Heart left ventricle (tissue), 16 donors: ENCODE results near the gene ABCG5. TPM values are rescaled to one million over a fixed set of nuclear protein-coding genes. Genes with fewer than 3 reads are reported as not detected.

Experiments
- ATAC-seq, 4 donors: fragments of 200-7000 bp; cut with Tn5 transposase; one replicate each; pipeline ENCODE4 v1.9.1; 2020 to 2022; ENCODE audit warnings: moderate library complexity in 4 of 4, mild to moderate bottlenecking in 3 of 4, moderate number of reproducible peaks in 1 of 4
- DNase-seq, 5 donors: peaks; one replicate each; pipeline ENCODE4 v3.0.0-alpha.2; 2020
- H3K27ac ChIP-seq, 12 donors: fragments of 200-600 bp; sonication (generic) in 4 of 12; one replicate each; pipeline versions ENCODE4 v1.5.0 to v1.8.0; 2016 to 2022; ENCODE audit warnings: mild to moderate bottlenecking in 2 of 12
- H3K27me3 ChIP-seq, 9 donors: fragments of 200-600 bp; sonication (generic) in 2 of 9; one replicate each; pipeline versions ENCODE4 v1.5.1 to v1.8.0; 2016 to 2022; ENCODE audit warnings: mild to moderate bottlenecking in 3 of 9
- H3K36me3 ChIP-seq, 9 donors: fragments of 200-600 bp; sonication (generic) in 2 of 9; one replicate each; pipeline versions ENCODE4 v1.5.0 to v1.8.0; 2018 to 2022; ENCODE audit warnings: mild to moderate bottlenecking in 2 of 9
- H3K4me1 ChIP-seq, 12 donors: fragments of 200-600 bp; sonication (generic) in 4 of 12; one replicate each; pipeline versions ENCODE4 v1.5.0 to v1.8.0; 2016 to 2022; ENCODE audit warnings: mild to moderate bottlenecking in 3 of 12
- H3K4me3 ChIP-seq, 12 donors: fragments of 200-600 bp; sonication (generic) in 4 of 12; one replicate each; pipeline versions ENCODE4 v1.5.0 to v1.8.0; 2017 to 2022; ENCODE audit warnings: mild to moderate bottlenecking in 9 of 12, moderate library complexity in 4 of 12
- H3K9me3 ChIP-seq, 12 donors: fragments of 200-600 bp; sonication (generic) in 4 of 12; one replicate each; pipeline versions ENCODE4 v1.5.0 to v1.8.0; 2016 to 2022; ENCODE audit warnings: mild to moderate bottlenecking in 1 of 12
- POLR2A ChIP-seq, 2 donors: fragments of 450-650 bp; IDR thresholded peaks; one replicate each; pipeline ENCODE4 v1.6.1; 2017; ENCODE audit warnings: antibody characterized with exemption in 2 of 2, mild to moderate bottlenecking in 2 of 2, moderate library complexity in 2 of 2
- WGBS, 4 donors: extraction: QIAGEN DNeasy Blood & Tissue Kit in 2 of 4; methylation state at CpG; one replicate each; pipeline versions ENCODE4 v1.1.5 to v1.1.7; 2013 to 2018; 5-methylcytosine and 5-hydroxymethylcytosine counted together
- intact Hi-C, 10 donors: fragments of 100-400 bp; cut with DNase I; formaldehyde crosslinking; loops; one replicate each; pipeline versions ENCODE4 v1.11.1 to v1.14.2; 2022
- polyA plus RNA-seq, 2 donors: library from polyadenylated mRNA; stranded (reverse); fragments of 200-250 nt; gene quantifications; one replicate each; pipeline ENCODE4 v1.2.3, GENCODE V29; 2013
- total RNA-seq, 9 donors: library from RNA; depleted of rRNA in 2 of 9; stranded (reverse); fragments of >200 nt in 2 of 9; fragmentation: NEBNext Ultra II Directional in 3 of 9; extraction: Animal tissue kit (Norgen Biotek cat#: 25700) in 3 of 9; gene quantifications; one replicate each; pipeline versions ENCODE4 v1.1.0 to v1.2.4, GENCODE V29; 2016 to 2023
- TF ChIP-seq, protein P1 (sequence below), 12 donors: fragments of 200-600 bp; sonication (generic) in 4 of 12; IDR thresholded peaks; one replicate each; pipeline versions ENCODE4 v1.5.0 to v1.8.0; 2018 to 2022; ENCODE audit warnings: antibody characterized with exemption in 12 of 12, mild to moderate bottlenecking in 5 of 12
- donor health status: ischemic (EF 13 %, LVEDD 7.1; RV severe dilation, severe dysfunction).
- donor health status: healthy with polysubstance abuse.
- donor health status: DM: no; HTN: yes; CAD: no.
- donor health status: DM: no; HTN: no; CAD: no.
- donor health status: ischemic (EF 25% LVEDD 6.9; RV normal size, moderate dysfunction).
- donor health status: ischemic (EF 25% LVEDD 5.7; RV mildly dilated, moderate dysfunction).
- donor health status: healthy.
- donor health status: DM: yes; HTN: yes; CAD: no.
- donor health status: ischemic (EF 35%, LVEDD 5.7; RV mildly dilated, moderate dysfunction).
- donor health status: nonischemic (EF 11% LVEDD 7.7; RV severe dilation, severe dysfunction).
- donor health status: DM: yes; HTN: yes; CAD: no.
- donor health status: PGD.
- donor health status: ischemic (EF 29% LVEDD 5.4; RV normal size, mild dysfunction).
- donor health status: nonischemic (EF 23%, LVEDD 6.1; RV moderate dilation, normal function).

The ABCG5 gene
- total and polyA plus RNA-seq, 11 donors = not detected

DNA sequence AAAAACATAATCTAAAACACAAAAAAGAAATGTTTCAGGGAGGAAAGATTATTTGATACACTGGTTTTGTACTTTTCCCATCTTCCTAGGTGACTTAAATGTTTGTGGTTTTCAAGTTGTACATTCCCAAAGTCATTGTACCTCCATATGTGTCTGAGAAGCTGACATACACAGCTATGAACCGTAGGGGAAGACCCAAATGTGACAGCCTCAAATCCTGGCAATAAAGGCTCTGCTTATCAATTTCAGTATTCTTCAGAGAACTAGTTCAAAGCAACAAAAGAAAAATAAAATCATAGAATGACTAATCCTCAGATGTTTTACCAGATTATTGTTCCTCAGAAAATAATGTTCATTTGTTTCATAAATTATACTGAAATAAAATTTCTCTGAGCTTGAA is 62.3 kb downstream of the ABCG5 start:
- Histone ChIP-seq H3K4me3 (no peak overlapping the region), H3K9me3 (no peaks in the 10 kb centered on the region), H3K27me3 (no peaks in the 10 kb centered on the region), H3K4me1 (peaks cover 0 to 14% (median 5%) of the 10 kb centered on the region in 12 donors), H3K27ac (no peak overlapping the region), H3K36me3 (peaks cover 0 to 35% (median 6%) of the 10 kb centered on the region in 9 donors)
- no peak for DNase-seq
- intact Hi-C loops = loop anchor here in 1 of 10 donors (10.0 kb wide), 1 partner anchor 162 kb away; no protein-coding TSS in a partner anchor
- 70 to 86% (median 77%) methylated on average over 1 of the region's 1 CpG for whole genome bisulfite sequencing, 4 donors
- TF ChIP-seq, protein P1, sequence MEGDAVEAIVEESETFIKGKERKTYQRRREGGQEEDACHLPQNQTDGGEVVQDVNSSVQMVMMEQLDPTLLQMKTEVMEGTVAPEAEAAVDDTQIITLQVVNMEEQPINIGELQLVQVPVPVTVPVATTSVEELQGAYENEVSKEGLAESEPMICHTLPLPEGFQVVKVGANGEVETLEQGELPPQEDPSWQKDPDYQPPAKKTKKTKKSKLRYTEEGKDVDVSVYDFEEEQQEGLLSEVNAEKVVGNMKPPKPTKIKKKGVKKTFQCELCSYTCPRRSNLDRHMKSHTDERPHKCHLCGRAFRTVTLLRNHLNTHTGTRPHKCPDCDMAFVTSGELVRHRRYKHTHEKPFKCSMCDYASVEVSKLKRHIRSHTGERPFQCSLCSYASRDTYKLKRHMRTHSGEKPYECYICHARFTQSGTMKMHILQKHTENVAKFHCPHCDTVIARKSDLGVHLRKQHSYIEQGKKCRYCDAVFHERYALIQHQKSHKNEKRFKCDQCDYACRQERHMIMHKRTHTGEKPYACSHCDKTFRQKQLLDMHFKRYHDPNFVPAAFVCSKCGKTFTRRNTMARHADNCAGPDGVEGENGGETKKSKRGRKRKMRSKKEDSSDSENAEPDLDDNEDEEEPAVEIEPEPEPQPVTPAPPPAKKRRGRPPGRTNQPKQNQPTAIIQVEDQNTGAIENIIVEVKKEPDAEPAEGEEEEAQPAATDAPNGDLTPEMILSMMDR (IDR thresholded peaks at IDR 0.05) = no peak
- ATAC-seq = no peak

GRCh38 chr2:43774617-43775016 is 64.0 kb downstream of the ABCG5 start:
- intact Hi-C loops = loop anchor here in 1 of 10 donors (10.0 kb wide), 1 partner anchor 160 kb away; no protein-coding TSS in a partner anchor
- Histone ChIP-seq H3K4me3 (peak overlapping the region; percentile 56 to 89 (median 72)), H3K4me1 (peaks cover 0 to 14% (median 5%) of the 10 kb centered on the region in 12 donors), H3K9me3 (no peaks in the 10 kb centered on the region), H3K27ac (peak overlapping the region in 11 of 12 donors; percentile 53 to 88 (median 80)), H3K27me3 (no peaks in the 10 kb centered on the region), H3K36me3 (peaks cover 0 to 27% (median 6%) of the 10 kb centered on the region in 9 donors)
- TF ChIP-seq, protein P1 (IDR thresholded peaks at IDR 0.05) = no peak
- TF ChIP-seq POLR2A (IDR thresholded peaks at IDR 0.05) = no peak
- DNase-seq (no peak), ATAC-seq (no peak)
- WGBS, 4 donors = 47 to 49% (median 48%) methylated on average over 7 of the region's 7 CpGs

GRCh38 chr2:43773876-43774613 is 64.6 kb downstream of the ABCG5 start, which contains the start of gene DYNC2LI1:
DYNC2LI1 (plus strand) TSS chr2:43774039; CDS start chr2:43774139, 100 bp downstream.
- H3K9me3 ChIP-seq = no peaks in the 10 kb centered on the region
- no peaks in the 10 kb centered on the region for H3K27me3 ChIP-seq
- peaks cover 0 to 14% (median 5%) of the 10 kb centered on the region in 12 donors for H3K4me1 ChIP-seq
- ATAC-seq = peak; percentile 97 to 100 (median 99)
- intact Hi-C loops = loop anchor here in 1 of 10 donors (10.0 kb wide), 1 partner anchor 159 kb away; no protein-coding TSS in a partner anchor
- H3K4me3 ChIP-seq = peak within 1 kb of the TSS; percentile 56 to 89 (median 72)
- H3K36me3 ChIP-seq = peaks cover 0 to 22% (median 6%) of the 10 kb centered on the region in 9 donors
- TF ChIP-seq, protein P1 (IDR thresholded peaks at IDR 0.05) = no peak
- peak in 1 of 2 donors; percentile 38 for TF ChIP-seq POLR2A (IDR thresholded peaks at IDR 0.05)
- 0 to 1% (median 0%) methylated on average over 22 to 31 of the region's 31 CpGs for WGBS, 4 donors
- DNase-seq = peak; percentile 89 to 94 (median 92)
- H3K27ac ChIP-seq = peak within 1 kb of the TSS in 11 of 12 donors; percentile 53 to 88 (median 80)

DNA sequence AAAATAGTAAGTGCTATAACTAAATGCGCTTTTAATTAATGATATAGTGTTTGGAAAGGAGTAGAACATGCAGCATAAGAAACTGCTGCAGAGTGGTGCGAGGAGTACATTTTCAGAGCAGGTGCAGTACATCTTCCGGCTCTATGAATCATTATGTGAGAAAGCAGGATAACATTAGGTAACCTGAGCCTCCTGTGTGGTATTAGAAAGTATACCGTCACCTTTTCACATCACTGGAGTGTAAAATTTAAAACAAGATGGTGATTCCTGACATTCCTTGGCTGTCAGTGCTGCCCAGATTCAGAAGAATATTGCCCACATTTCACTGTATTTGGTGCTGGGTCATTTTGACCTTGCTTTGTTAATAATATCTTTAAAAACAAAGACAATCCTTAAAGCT is 72.6 kb downstream of the ABCG5 start:
- Histone ChIP-seq H3K9me3 (no peaks in the 10 kb centered on the region), H3K36me3 (peaks cover 0 to 21% (median 0%) of the 10 kb centered on the region in 9 donors), H3K4me3 (no peak overlapping the region), H3K27ac (no peak overlapping the region), H3K27me3 (no peaks in the 10 kb centered on the region), H3K4me1 (peaks cover 0 to 3% (median 0%) of the 10 kb centered on the region in 12 donors)
- 93 to 97% (median 93%) methylated on average over 4 of the region's 4 CpGs for WGBS, 4 donors
- TF ChIP-seq POLR2A (IDR thresholded peaks at IDR 0.05) = no peak
- TF ChIP-seq, protein P1 (IDR thresholded peaks at IDR 0.05) = no peak
- DNase-seq (no peak), ATAC-seq (no peak)
- intact Hi-C loops = loop anchor here in 1 of 10 donors (10.0 kb wide), 1 partner anchor 151 kb away; no protein-coding TSS in a partner anchor
